Caco-2 (cell line): ENCODE results near the gene GRB10. TPM values are rescaled to one million over a fixed set of nuclear protein-coding genes. Genes with fewer than 3 reads are reported as not detected.

Experiments used
- BruUV-seq: library from RNA; stranded (reverse); fragments of 400-500 nt; replicated peaks from 2 replicates; lab custom pipeline; 2021; lab: Mats Ljungman, UMichigan
- CTCF ChIA-PET: fragments of 300-600 bp; sonication (Branson Sonifier 250); formaldehyde crosslinking; loops from one replicate; lab custom pipeline; 2022; ENCODE audit warnings: antibody characterized with exemption; lab: Charles Lee
- POLR2A ChIA-PET: fragments of 300-600 bp; sonication (Branson Sonifier 250); formaldehyde crosslinking; loops from one replicate; lab custom pipeline; 2022; ENCODE audit warnings: antibody characterized with exemption; lab: Charles Lee
- DNase-seq, 2 experiments: peaks; one replicate each; pipeline versions ENCODE4 v3.0.0 to v3.0.0-alpha.2; 2020 to 2022
- H3K27me3 ChIP-seq: replicated peaks from 2 replicates; pipeline ENCODE4 v1.6.0; 2011; ENCODE audit warnings: low read length; ENCODE audit not compliant: control insufficient read depth, insufficient read depth
- H3K36me3 ChIP-seq: 2 replicates; pipeline ENCODE4 v1.5.1; 2011; ENCODE audit warnings: low read length; ENCODE audit not compliant: control insufficient read depth, insufficient read depth
- H3K4me1 ChIP-seq: fragments of 250-450 bp; sonication (Bioruptor Pico); 2 replicates; pipeline ENCODE4 v1.5.1; 2020; ENCODE audit warnings: mild to moderate bottlenecking
- H3K4me3 ChIP-seq: 2 replicates; pipeline ENCODE4 v1.5.1; 2011; ENCODE audit warnings: low read depth, mild to moderate bottlenecking, control low read depth, low read length
- H3K9me3 ChIP-seq: fragments of 250-450 bp; sonication (Bioruptor Pico); 2 replicates; pipeline ENCODE4 v1.5.1; 2020; ENCODE audit warnings: mild to moderate bottlenecking, moderate library complexity
- H3K27ac Mint-ChIP-seq: one replicate; pipeline ENCODE4 v1.8.0; 2022; ENCODE audit warnings: mixed read lengths; ENCODE audit not compliant: unreplicated experiment
- H3K27me3 Mint-ChIP-seq: one replicate; pipeline ENCODE4 v1.8.0; 2022; ENCODE audit warnings: mixed read lengths; ENCODE audit not compliant: insufficient read depth, unreplicated experiment
- H3K36me3 Mint-ChIP-seq: one replicate; pipeline ENCODE4 v1.8.0; 2022; ENCODE audit warnings: mild to moderate bottlenecking, mixed read lengths; ENCODE audit not compliant: insufficient read depth, unreplicated experiment
- H3K4me1 Mint-ChIP-seq: one replicate; pipeline ENCODE4 v1.8.0; 2022; ENCODE audit warnings: low read depth, mixed read lengths; ENCODE audit not compliant: unreplicated experiment
- H3K4me3 Mint-ChIP-seq: one replicate; pipeline ENCODE4 v1.8.0; 2022; ENCODE audit warnings: mild to moderate bottlenecking, moderate library complexity, mixed read lengths; ENCODE audit not compliant: unreplicated experiment
- H3K9me3 Mint-ChIP-seq: one replicate; pipeline ENCODE4 v1.8.0; 2022; ENCODE audit warnings: mixed read lengths; ENCODE audit not compliant: unreplicated experiment
- CTCF ChIP-seq, 2 experiments: fragments of 200-600 bp in 1 of 2; IDR thresholded peaks; 1 replicate in 1 of 2; 2 replicates in 1 of 2; pipeline versions ENCODE4 v1.5.1 to v1.8.0; 2011 to 2022; ENCODE audit warnings: antibody characterized with exemption in 1 of 2, control low read depth in 1 of 2, inconsistent platforms in 1 of 2, low read depth in 1 of 2, low read length in 1 of 2, mild to moderate bottlenecking in 1 of 2, moderate library complexity in 1 of 2; ENCODE audit not compliant: insufficient read depth in 1 of 2, severe bottlenecking in 1 of 2, unreplicated experiment in 1 of 2
- intact Hi-C: fragments of 100-400 bp; cut with micrococcal nuclease; formaldehyde crosslinking; loops from one replicate; pipeline ENCODE4 v1.10.0; 2022; ENCODE audit not compliant: unreplicated experiment
- total RNA-seq: library from RNA; stranded (reverse); gene quantifications from 2 replicates; pipeline ENCODE4 v1.2.3, GENCODE V29; 2022

The GRB10 gene
- total RNA-seq, 1 experiment from 2014 or later, result 79.3 TPM

- Mint-ChIP-seq H3K27ac (peak overlapping the region; percentile 92), H3K4me1 (peaks cover 32% of the 10 kb centered on the region), H3K9me3 (no peaks in the 10 kb centered on the region), H3K36me3 (peaks cover 17% of the 10 kb centered on the region), H3K4me3 (no peak overlapping the region), H3K27me3 (no peaks in the 10 kb centered on the region)
- ChIA-PET CTCF (interaction anchor here (0.5 kb wide), 1 partner anchor 198 kb away, joined by 3 read pairs; no protein-coding TSS in a partner anchor), POLR2A (no interaction called here)
- Histone ChIP-seq H3K4me3 (no peak overlapping the region), H3K27me3 (no peaks in the 10 kb centered on the region), H3K4me1 (peaks cover 22% of the 10 kb centered on the region), H3K36me3 (no peaks in the 10 kb centered on the region), H3K9me3 (no peaks in the 10 kb centered on the region)
- DNase-seq, result no peak
- intact Hi-C loops, result loop anchor here (5.0 kb wide), 1 partner anchor 60 kb away; no protein-coding TSS in a partner anchor
- no peak for TF ChIP-seq CTCF (IDR thresholded peaks at IDR 0.05; ENCODE audit: insufficient read depth in 1 of 2, low read depth in 1 of 2, low read length in 1 of 2, severe bottlenecking in 1 of 2, unreplicated experiment in 1 of 2)
- no TSS peak for BruUV-seq
Observed at GRCh38 chr7:50731703-50732582, 50.8 kb downstream of the GRB10 start.

- Histone ChIP-seq H3K36me3 (no peaks in the 10 kb centered on the region), H3K4me1 (peaks cover 22% of the 10 kb centered on the region), H3K27me3 (no peaks in the 10 kb centered on the region), H3K4me3 (no peak overlapping the region), H3K9me3 (no peaks in the 10 kb centered on the region)
- H3K27me3 Mint-ChIP-seq, result no peaks in the 10 kb centered on the region
- peaks cover 17% of the 10 kb centered on the region for H3K36me3 Mint-ChIP-seq
- no peaks in the 10 kb centered on the region for H3K9me3 Mint-ChIP-seq
- ChIA-PET CTCF (no interaction called here), POLR2A (no interaction called here)
- no TSS peak for BruUV-seq
- H3K4me3 Mint-ChIP-seq, result no peak overlapping the region
- intact Hi-C loops, result loop anchor here (5.0 kb wide), 1 partner anchor 62 kb away; no protein-coding TSS in a partner anchor
- TF ChIP-seq CTCF (IDR thresholded peaks at IDR 0.05; ENCODE audit: insufficient read depth in 1 of 2, low read depth in 1 of 2, low read length in 1 of 2, severe bottlenecking in 1 of 2, unreplicated experiment in 1 of 2), result no peak
- no peak for DNase-seq
- no peak overlapping the region for H3K27ac Mint-ChIP-seq
- peaks cover 32% of the 10 kb centered on the region for H3K4me1 Mint-ChIP-seq
Observed at GRCh38 chr7:50730446-50731400, 52.0 kb downstream of the GRB10 start.

- Mint-ChIP-seq H3K36me3 (peaks cover 13% of the 10 kb centered on the region), H3K9me3 (no peaks in the 10 kb centered on the region), H3K4me1 (peaks cover 28% of the 10 kb centered on the region), H3K27me3 (no peaks in the 10 kb centered on the region), H3K4me3 (no peak overlapping the region), H3K27ac (no peak overlapping the region)
- no peak for TF ChIP-seq CTCF (IDR thresholded peaks at IDR 0.05; ENCODE audit: insufficient read depth in 1 of 2, low read depth in 1 of 2, low read length in 1 of 2, severe bottlenecking in 1 of 2, unreplicated experiment in 1 of 2)
- H3K4me3 ChIP-seq, result no peak overlapping the region
- no peak for DNase-seq
- H3K36me3 ChIP-seq, result no peaks in the 10 kb centered on the region
- ChIA-PET POLR2A (no interaction called here), CTCF (no interaction called here)
- BruUV-seq, result no TSS peak
- H3K4me1 ChIP-seq, result peaks cover 22% of the 10 kb centered on the region
- H3K27me3 ChIP-seq, result no peaks in the 10 kb centered on the region
- H3K9me3 ChIP-seq, result no peaks in the 10 kb centered on the region
- intact Hi-C loops, result loop anchor here (5.0 kb wide), 1 partner anchor 62 kb away; no protein-coding TSS in a partner anchor
Observed at GRCh38 chr7:50729962-50730361, 52.7 kb downstream of the GRB10 start.
